ENCODE data around the gene PTPN4.

The PTPN4 gene

DNA sequence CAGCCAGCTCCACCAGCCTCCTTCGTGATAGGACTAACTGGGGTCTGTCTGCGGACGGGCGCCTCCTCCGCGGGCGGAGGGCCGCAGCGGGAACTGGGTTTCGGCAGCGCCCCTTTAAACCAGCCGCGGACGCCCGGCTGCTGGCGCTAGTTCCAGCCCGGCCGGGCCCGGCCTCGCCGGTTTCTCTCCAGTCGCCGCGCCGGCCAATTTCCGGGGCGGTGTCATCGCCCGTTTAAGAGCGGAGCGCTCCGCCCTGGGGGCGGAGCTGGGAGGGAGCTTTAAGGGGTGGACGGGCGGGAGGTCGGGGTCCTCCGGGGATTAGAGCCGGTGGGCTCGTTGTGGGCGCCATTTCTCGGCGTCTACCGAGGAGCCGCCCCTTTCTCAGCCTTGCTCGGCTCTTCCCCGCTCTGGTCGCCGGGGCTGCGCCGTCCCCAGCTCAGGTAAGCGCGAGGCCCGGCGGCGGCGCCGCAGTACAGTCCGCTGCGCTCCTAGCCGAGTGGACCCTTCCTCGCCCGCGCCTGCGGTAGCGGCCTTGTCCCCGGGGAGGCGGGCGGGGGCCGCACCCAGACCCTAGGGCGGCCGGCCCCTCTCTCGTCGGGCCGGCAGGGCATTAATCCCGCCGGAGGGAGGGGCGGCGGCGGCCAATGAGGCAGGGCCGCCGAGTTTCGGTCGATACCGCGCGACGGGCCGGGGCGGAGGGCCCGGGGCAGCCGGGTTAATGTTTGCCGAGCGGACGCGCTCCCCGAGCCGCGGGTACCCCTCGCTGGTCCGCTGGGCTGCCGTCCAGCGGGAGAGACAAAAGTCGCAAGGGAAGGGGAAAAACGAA, 253.3 kb downstream of the PTPN4 start, which contains the start of gene EPB41L5 (continued):
- TF ChIP-seq PPARA (CRISPR knock-in tag; IDR thresholded peaks at IDR 0.05; ENCODE audit: borderline replicate concordance) (no peak), RARB (CRISPR knock-in tag; IDR thresholded peaks at IDR 0.05) (no peak)
- TF ChIP-seq, protein P1, sequence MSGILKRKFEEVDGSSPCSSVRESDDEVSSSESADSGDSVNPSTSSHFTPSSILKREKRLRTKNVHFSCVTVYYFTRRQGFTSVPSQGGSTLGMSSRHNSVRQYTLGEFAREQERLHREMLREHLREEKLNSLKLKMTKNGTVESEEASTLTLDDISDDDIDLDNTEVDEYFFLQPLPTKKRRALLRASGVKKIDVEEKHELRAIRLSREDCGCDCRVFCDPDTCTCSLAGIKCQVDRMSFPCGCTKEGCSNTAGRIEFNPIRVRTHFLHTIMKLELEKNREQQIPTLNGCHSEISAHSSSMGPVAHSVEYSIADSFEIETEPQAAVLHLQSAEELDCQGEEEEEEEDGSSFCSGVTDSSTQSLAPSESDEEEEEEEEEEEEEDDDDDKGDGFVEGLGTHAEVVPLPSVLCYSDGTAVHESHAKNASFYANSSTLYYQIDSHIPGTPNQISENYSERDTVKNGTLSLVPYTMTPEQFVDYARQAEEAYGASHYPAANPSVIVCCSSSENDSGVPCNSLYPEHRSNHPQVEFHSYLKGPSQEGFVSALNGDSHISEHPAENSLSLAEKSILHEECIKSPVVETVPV (CRISPR knock-in tag; IDR thresholded peaks at IDR 0.05): no peak

DNA sequence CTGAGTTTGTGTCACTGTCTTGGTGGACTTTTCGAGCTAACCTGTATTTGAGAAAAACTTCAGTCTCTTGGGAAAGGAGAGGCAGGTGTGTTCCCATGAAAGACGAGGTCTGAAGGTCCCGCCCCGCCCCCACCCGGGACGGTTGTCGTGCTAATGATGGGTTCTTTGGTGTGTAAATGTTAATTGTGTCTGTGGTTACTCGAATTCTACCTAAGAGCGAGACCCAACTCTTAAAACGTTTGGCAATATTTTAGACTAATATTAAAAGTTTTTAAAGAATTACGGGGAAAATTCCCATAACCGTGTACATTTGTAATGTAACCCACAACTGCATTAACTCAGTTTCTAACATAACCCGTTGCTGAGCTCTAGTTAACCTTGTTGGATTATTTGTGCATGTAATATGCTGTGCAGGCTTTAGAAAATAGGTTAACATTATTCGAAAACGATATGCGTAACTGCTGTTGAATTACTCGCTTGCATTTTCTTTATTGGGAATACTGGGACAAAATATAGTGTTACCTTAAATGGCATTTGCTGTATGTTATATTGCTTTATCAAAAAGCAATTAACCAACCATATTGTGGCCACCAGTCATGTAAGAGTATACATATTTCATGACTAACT, 254.0 kb downstream of the PTPN4 start:
- TF ChIP-seq RARB (CRISPR knock-in tag; IDR thresholded peaks at IDR 0.05) (no peak), TCF4 (CRISPR knock-in tag; IDR thresholded peaks at IDR 0.05; ENCODE audit: borderline replicate concordance) (no peak), ZNF8 (CRISPR knock-in tag; IDR thresholded peaks at IDR 0.05) (no peak), TOX (CRISPR knock-in tag; IDR thresholded peaks at IDR 0.05; ENCODE audit: borderline replicate concordance) (no peak), ZNF70 (CRISPR knock-in tag; IDR thresholded peaks at IDR 0.05) (no peak), ZNF565 (CRISPR knock-in tag; conservative IDR thresholded peaks at IDR 0.05; ENCODE audit: low read depth) (no peak), ZFP3 (CRISPR knock-in tag; IDR thresholded peaks at IDR 0.05) (no peak), CSDC2 (CRISPR knock-in tag; IDR thresholded peaks at IDR 0.05) (no peak), ARNTL (CRISPR knock-in tag; IDR thresholded peaks at IDR 0.05; ENCODE audit: borderline replicate concordance, low read depth) (no peak), SNAI2 (CRISPR knock-in tag; IDR thresholded peaks at IDR 0.05) (no peak), PPARA (CRISPR knock-in tag; IDR thresholded peaks at IDR 0.05; ENCODE audit: borderline replicate concordance) (no peak), OSR1 (CRISPR knock-in tag; IDR thresholded peaks at IDR 0.05) (no peak), GLIS3 (CRISPR knock-in tag; IDR thresholded peaks at IDR 0.05) (no peak)
- TF ChIP-seq, protein P2, sequence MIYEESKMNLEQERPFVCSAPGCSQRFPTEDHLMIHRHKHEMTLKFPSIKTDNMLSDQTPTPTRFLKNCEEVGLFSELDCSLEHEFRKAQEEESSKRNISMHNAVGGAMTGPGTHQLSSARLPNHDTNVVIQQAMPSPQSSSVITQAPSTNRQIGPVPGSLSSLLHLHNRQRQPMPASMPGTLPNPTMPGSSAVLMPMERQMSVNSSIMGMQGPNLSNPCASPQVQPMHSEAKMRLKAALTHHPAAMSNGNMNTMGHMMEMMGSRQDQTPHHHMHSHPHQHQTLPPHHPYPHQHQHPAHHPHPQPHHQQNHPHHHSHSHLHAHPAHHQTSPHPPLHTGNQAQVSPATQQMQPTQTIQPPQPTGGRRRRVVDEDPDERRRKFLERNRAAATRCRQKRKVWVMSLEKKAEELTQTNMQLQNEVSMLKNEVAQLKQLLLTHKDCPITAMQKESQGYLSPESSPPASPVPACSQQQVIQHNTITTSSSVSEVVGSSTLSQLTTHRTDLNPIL (CRISPR knock-in tag; IDR thresholded peaks at IDR 0.05; ENCODE audit: low read depth): no peak
- TF ChIP-seq, protein P3, sequence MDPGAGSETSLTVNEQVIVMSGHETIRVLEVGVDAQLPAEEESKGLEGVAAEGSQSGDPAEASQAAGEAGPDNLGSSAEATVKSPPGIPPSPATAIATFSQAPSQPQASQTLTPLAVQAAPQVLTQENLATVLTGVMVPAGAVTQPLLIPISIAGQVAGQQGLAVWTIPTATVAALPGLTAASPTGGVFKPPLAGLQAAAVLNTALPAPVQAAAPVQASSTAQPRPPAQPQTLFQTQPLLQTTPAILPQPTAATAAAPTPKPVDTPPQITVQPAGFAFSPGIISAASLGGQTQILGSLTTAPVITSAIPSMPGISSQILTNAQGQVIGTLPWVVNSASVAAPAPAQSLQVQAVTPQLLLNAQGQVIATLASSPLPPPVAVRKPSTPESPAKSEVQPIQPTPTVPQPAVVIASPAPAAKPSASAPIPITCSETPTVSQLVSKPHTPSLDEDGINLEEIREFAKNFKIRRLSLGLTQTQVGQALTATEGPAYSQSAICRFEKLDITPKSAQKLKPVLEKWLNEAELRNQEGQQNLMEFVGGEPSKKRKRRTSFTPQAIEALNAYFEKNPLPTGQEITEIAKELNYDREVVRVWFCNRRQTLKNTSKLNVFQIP (CRISPR knock-in tag; IDR thresholded peaks at IDR 0.05; ENCODE audit: borderline replicate concordance, low read depth): no peak
- ATAC-seq: no peak

DNA sequence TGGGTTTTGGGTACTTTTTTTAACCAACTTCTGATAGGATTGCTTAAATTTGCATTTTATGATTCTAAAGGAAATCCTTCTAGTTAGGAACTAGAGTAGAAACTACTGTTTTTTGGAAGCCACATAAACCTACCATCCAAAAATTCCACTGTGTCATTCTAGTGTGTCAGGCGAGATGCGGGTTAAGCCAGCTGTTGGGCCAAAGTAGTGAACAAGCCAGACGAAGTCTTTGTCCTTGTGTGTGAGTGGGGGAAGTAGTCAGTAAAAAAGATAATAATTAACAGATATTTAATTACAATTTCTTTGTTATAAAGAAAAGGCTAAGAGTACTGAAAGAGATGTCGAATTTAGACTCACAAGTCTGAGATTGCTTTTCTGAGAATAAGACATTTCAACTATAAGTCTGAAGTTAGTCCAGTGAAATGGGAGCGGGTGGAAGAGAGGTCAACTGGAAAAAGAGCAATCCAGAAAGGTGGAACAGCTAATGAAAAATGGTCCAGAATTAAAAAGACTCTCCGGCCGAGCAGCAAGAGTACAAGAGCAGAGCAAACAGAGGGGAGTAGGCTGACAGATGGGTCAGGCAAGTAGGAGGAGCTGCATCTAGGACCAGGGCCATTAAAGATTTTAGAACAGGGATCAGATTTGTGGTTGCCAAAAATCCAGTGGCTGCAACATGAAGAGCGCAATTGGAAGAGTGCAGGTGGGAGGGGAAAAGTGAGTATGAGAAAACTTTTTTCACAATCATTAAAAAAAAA, 254.7 kb downstream of the PTPN4 start:
- TF ChIP-seq GLIS3 (CRISPR knock-in tag; IDR thresholded peaks at IDR 0.05) (no peak), SNAI2 (CRISPR knock-in tag; IDR thresholded peaks at IDR 0.05) (no peak), PPARA (CRISPR knock-in tag; IDR thresholded peaks at IDR 0.05; ENCODE audit: borderline replicate concordance) (no peak), RARB (CRISPR knock-in tag; IDR thresholded peaks at IDR 0.05) (no peak), BACH2 (CRISPR knock-in tag; IDR thresholded peaks at IDR 0.05; ENCODE audit: borderline replicate concordance) (no peak), ZNF565 (CRISPR knock-in tag; conservative IDR thresholded peaks at IDR 0.05; ENCODE audit: low read depth) (no peak), TOX (CRISPR knock-in tag; IDR thresholded peaks at IDR 0.05; ENCODE audit: borderline replicate concordance) (no peak), CSDC2 (CRISPR knock-in tag; IDR thresholded peaks at IDR 0.05) (no peak), ZC3H10 (CRISPR knock-in tag; IDR thresholded peaks at IDR 0.05) (no peak), OSR1 (CRISPR knock-in tag; IDR thresholded peaks at IDR 0.05) (no peak), ARNTL (CRISPR knock-in tag; IDR thresholded peaks at IDR 0.05; ENCODE audit: borderline replicate concordance, low read depth) (no peak), TCF4 (CRISPR knock-in tag; IDR thresholded peaks at IDR 0.05; ENCODE audit: borderline replicate concordance) (no peak), ZNF70 (CRISPR knock-in tag; IDR thresholded peaks at IDR 0.05) (no peak)
- TF ChIP-seq, protein P4, sequence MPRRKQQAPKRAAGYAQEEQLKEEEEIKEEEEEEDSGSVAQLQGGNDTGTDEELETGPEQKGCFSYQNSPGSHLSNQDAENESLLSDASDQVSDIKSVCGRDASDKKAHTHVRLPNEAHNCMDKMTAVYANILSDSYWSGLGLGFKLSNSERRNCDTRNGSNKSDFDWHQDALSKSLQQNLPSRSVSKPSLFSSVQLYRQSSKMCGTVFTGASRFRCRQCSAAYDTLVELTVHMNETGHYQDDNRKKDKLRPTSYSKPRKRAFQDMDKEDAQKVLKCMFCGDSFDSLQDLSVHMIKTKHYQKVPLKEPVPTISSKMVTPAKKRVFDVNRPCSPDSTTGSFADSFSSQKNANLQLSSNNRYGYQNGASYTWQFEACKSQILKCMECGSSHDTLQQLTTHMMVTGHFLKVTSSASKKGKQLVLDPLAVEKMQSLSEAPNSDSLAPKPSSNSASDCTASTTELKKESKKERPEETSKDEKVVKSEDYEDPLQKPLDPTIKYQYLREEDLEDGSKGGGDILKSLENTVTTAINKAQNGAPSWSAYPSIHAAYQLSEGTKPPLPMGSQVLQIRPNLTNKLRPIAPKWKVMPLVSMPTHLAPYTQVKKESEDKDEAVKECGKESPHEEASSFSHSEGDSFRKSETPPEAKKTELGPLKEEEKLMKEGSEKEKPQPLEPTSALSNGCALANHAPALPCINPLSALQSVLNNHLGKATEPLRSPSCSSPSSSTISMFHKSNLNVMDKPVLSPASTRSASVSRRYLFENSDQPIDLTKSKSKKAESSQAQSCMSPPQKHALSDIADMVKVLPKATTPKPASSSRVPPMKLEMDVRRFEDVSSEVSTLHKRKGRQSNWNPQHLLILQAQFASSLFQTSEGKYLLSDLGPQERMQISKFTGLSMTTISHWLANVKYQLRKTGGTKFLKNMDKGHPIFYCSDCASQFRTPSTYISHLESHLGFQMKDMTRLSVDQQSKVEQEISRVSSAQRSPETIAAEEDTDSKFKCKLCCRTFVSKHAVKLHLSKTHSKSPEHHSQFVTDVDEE (CRISPR knock-in tag; IDR thresholded peaks at IDR 0.05): no peak
- ATAC-seq: no peak
